RCC 7860 (cell line): ENCODE results near the gene ANKRD16.

Experiments used
- DNase-seq: peaks from one replicate; pipeline ENCODE4 v3.0.0-alpha.2; 2015; ENCODE audit warnings: low spot score
- FAIRE-seq: peaks from 2 replicates; lab custom pipeline; 2012; peaks lifted over from hg19 to GRCh38; lab: Jason Lieb, UNC

ANKRD16 gene

DNA sequence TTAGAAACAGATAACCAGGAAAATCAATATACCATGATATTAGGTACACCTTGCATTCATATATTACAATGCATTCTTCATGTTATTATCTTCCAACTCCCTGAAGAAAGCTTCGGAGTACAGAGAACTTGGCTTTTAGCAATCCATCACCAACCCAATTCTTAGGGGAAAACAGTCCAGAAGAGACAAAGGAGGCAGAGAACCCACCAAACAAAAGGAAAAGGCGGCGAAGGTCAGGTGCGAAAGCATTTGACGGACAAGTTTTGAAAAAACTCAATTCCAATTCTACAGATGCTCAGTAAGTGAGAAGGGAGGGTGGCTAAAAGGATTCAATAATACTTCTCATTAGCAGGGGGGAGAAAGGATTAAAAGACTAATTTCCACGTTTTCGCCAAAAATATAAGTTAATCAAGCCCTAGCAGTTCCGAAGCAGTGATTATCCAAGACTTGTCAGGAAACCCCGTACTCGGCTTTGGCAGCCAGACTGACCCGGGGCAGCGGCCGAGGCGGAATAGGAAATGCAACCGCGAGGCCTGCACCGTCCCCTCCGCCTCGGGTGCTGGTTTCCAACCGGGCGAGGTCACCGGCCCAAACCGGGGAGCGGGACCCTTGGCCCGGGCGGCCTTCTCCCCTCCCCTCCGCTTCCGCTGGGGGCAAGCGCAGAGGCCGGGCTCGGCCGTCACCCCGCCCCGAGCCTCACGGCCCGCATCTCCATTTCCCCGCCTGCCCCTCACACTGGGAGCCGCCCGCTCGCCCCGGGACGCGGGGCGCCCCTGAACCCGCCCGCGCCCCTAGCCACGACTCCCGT is 77.2 kb downstream of the ANKRD16 start:
- no peak for FAIRE-seq
- DNase-seq, result no peak
